Measurements from ENCODE around the gene PRDX6.

DNA sequence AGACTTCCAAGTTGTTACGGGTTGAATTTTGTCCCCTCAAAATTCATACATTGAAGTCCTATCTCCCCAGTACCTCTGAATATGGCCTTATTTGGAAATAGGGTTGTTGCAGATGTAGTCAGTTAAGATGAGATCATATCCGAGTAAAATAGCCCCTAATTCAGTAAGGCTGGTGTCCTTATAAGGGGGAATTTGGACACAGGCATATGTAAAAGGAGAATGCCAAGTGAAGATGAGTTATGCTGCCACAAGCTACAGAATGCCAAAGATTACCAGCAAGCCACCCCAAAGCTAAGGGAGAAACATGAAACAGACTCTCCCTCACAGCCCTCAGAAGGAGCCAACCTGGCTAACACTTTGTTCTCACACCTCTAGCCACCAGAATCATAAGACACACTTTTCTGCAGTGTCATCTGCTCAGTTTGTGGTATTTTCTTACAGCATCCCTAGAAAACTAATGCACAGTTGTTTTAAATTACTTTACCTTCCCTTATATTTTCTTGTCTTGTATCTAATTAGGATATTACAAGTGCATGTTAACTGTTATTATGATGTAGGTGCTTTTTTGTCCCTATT lies 43.3 kb upstream of the PRDX6 start:
- no peak for TF ChIP-seq POLR2AphosphoS5 (IDR thresholded peaks at IDR 0.05; ENCODE audit: low read depth, low read length)
- no peak for TF ChIP-seq TAF1 (IDR thresholded peaks at IDR 0.05; ENCODE audit: borderline replicate concordance, insufficient read depth, low read length)
- TF ChIP-seq SIN3A (IDR thresholded peaks at IDR 0.05; ENCODE audit: borderline replicate concordance, insufficient read depth, low read length) = no peak
